ENCODE data around the gene TMEM150C.

The TMEM150C gene

DNA sequence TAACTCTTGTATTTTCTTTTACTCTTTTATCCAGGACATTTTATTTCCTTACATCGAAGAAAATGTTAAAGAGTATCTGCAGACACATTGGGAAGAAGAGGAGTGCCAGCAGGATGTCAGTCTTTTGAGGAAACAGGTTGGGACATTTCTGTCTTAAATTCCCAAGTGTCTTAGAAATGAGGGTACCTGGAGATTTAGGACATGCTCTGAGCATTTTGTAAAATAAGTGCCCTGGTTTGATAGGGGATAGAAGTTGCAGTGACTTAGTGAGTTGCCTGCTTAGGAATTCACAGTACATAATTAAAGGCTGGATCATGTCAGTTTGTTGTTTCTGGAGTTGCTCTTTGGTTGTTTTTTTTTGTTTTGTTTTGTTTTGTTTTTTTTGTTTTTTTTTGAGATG, 113.9 kb downstream of the TMEM150C start:
- no peaks in the 10 kb centered on the region for H3K27me3 ChIP-seq (ENCODE audit: insufficient read depth, low read length)
- no peaks in the 10 kb centered on the region for H3K4me1 ChIP-seq (ENCODE audit: insufficient read depth, low read length)
- H3K9me3 ChIP-seq (ENCODE audit: low read length): no peaks in the 10 kb centered on the region
- H2AFZ ChIP-seq (ENCODE audit: low read depth, low read length): no peak overlapping the region
- H3K4me3 ChIP-seq (ENCODE audit: low read length): no peak overlapping the region
- peaks cover 54% of the 10 kb centered on the region for H3K36me3 ChIP-seq (ENCODE audit: insufficient read depth, low read length)

DNA sequence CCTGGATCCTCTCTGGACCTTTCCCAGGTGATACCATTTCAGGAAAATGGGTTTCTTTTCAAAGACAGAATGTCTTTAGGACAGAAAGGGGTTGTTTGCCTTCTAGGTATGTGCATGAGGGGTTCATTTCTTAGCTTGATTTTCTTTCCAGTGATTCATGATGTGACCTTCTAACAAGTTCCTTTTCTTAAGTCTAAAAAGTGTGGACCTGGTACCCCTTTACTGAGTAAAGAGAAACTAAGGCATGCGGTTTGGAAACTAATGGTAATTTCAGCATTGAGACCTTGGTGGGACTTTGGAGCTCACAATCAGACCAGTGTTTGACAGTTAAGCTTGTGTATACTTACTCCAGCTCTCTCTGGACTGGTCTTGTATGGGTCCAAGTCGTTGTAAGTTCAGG, 122.7 kb downstream of the TMEM150C start:
- no peaks in the 10 kb centered on the region for H3K27me3 ChIP-seq (ENCODE audit: insufficient read depth, low read length)
- H3K4me1 ChIP-seq (ENCODE audit: insufficient read depth, low read length): peaks cover 3% of the 10 kb centered on the region
- H2AFZ ChIP-seq (ENCODE audit: low read depth, low read length): no peak overlapping the region
- H3K36me3 ChIP-seq (ENCODE audit: insufficient read depth, low read length): peaks cover 33% of the 10 kb centered on the region
- H3K4me3 ChIP-seq (ENCODE audit: low read length): no peak overlapping the region
- peaks cover 8% of the 10 kb centered on the region for H3K9me3 ChIP-seq (ENCODE audit: low read length)

DNA sequence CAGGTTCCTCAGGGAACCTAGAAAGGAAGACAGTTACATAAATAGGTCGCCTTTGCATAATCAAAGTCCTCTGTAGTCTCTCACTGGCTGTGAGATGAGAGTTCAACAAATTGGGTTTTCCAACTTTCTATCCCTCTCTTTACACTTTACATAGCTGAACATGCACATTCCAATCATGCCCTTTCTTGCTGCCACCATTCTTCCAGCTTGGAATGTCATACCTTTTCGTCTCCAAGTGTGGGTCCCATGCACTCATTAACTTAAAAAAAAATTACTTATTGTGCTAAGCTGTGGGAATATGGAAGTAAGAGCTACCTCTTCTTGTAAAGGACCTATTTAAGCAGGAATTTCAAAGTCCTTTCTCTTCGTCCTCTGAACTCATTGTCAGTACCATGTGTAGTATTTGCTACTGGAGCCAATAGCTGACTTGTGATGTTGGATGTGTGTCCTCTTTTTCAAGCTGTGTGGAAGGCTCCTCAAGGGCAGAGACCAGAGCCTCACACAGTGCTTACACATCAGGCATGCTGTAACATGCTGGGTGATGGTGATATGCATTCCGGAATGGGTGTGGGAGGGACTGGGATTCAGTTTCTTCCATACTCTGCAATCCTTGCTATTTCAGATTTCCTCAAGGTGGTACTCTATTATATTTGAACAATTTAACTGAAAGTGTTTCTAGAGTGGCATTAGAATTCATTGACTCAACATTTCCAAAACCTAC, 124.3 kb downstream of the TMEM150C start:
- peaks cover 39% of the 10 kb centered on the region for H3K36me3 ChIP-seq (ENCODE audit: insufficient read depth, low read length)

DNA sequence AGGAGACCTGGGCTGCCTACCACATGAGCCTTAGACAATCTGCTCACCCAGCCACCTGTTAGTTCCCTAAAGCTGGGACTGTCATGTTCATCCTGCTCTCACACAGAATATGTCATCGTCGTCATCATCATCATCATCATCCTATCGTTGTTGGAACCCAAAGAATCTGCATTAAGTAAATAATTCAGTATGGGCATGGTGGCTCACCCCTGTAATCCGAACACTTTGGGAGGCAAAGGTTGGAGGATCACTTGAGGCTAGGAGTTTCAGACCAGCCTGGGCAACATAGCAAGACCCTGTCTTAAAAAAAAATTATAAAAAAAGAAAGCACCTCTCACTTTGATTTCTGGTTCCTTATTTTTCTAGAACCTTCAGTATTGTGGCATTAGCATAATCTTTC, 125.0 kb downstream of the TMEM150C start:
- Histone ChIP-seq H3K36me3 (ENCODE audit: insufficient read depth, low read length) (peaks cover 38% of the 10 kb centered on the region), H2AFZ (ENCODE audit: low read depth, low read length) (no peak overlapping the region)

More for the DNA sequence above, 124.3 kb downstream of the TMEM150C start:
- Histone ChIP-seq H3K4me3 (ENCODE audit: low read length) (no peak overlapping the region), H3K4me1 (ENCODE audit: insufficient read depth, low read length) (peaks cover 8% of the 10 kb centered on the region), H3K9me3 (ENCODE audit: low read length) (peaks cover 6% of the 10 kb centered on the region), H3K27me3 (ENCODE audit: insufficient read depth, low read length) (no peaks in the 10 kb centered on the region), H2AFZ (ENCODE audit: low read depth, low read length) (no peak overlapping the region)

DNA sequence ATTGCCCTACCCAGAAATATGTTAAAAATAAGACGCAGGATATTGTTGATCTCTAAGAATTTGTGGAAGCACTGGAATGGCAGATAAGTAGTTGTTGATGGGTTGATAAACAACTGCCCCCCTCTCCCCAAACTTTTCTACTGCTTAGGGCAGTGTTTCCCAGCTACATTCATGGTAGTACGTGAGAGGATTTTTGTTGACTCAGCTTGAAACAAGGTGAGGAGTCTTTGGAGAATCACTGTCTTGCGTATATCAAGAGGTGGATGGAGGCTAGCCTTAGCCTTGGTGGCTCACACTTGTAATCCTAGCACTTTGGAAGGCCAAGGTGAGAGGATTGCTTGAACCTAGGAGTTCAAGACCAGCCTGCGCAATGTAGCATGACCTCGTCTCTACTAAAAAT, 125.7 kb downstream of the TMEM150C start:
- Histone ChIP-seq H3K4me1 (ENCODE audit: insufficient read depth, low read length) (peaks cover 11% of the 10 kb centered on the region), H3K27me3 (ENCODE audit: insufficient read depth, low read length) (no peaks in the 10 kb centered on the region), H3K9me3 (ENCODE audit: low read length) (peaks cover 6% of the 10 kb centered on the region), H3K36me3 (ENCODE audit: insufficient read depth, low read length) (peaks cover 37% of the 10 kb centered on the region), H2AFZ (ENCODE audit: low read depth, low read length) (no peak overlapping the region), H3K4me3 (ENCODE audit: low read length) (no peak overlapping the region)

More for the DNA sequence above, 125.0 kb downstream of the TMEM150C start:
- H3K9me3 ChIP-seq (ENCODE audit: low read length): peaks cover 6% of the 10 kb centered on the region
- peaks cover 8% of the 10 kb centered on the region for H3K4me1 ChIP-seq (ENCODE audit: insufficient read depth, low read length)
- H3K4me3 ChIP-seq (ENCODE audit: low read length): no peak overlapping the region
- H3K27me3 ChIP-seq (ENCODE audit: insufficient read depth, low read length): no peaks in the 10 kb centered on the region

DNA sequence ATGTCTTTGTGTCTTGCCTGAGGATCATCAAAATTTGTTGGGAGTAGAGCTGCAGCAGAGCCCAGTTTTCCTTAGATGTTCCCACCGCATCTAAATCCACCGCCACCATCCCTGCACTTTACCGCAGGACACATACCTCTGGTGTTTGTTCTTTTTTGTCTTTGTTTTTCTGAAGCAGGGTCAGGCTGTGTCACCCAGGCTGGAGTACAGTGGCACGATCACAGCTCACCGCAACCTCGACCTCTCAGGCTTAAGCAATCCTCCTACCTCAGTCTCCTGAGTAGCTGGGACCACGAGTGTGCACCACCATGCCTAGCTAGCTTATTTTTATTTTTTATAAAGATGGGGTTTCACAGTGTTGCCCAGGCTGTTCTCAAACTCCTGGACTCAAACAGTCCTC, 126.8 kb downstream of the TMEM150C start:
- Histone ChIP-seq H3K9me3 (ENCODE audit: low read length) (peaks cover 6% of the 10 kb centered on the region), H3K4me3 (ENCODE audit: low read length) (no peak overlapping the region), H3K36me3 (ENCODE audit: insufficient read depth, low read length) (peaks cover 37% of the 10 kb centered on the region), H3K27me3 (ENCODE audit: insufficient read depth, low read length) (no peaks in the 10 kb centered on the region), H3K4me1 (ENCODE audit: insufficient read depth, low read length) (peaks cover 13% of the 10 kb centered on the region), H2AFZ (ENCODE audit: low read depth, low read length) (no peak overlapping the region)

DNA sequence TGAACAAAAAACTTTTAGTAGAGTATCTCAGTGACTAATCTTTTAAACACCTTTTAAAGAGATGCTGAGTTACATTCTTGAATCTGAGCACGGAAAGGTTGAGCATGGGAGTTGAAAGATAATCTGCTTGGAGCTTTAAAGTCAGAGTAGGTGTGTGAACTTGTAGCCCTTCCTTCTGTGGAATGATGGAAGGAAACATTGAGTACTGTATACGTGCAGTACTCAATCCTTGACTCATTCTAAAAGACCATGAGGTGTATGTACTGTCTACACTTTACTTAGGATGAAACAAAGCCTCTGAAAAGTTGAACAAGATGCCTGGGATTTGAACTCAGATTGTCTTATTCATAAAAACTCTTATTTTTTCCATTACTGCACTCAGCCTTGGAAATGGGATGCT, 128.0 kb downstream of the TMEM150C start:
- peaks cover 32% of the 10 kb centered on the region for H3K36me3 ChIP-seq (ENCODE audit: insufficient read depth, low read length)
- no peaks in the 10 kb centered on the region for H3K27me3 ChIP-seq (ENCODE audit: insufficient read depth, low read length)
- no peak overlapping the region for H3K4me3 ChIP-seq (ENCODE audit: low read length)

More for the DNA sequence above, 128.0 kb downstream of the TMEM150C start:
- peaks cover 13% of the 10 kb centered on the region for H3K4me1 ChIP-seq (ENCODE audit: insufficient read depth, low read length)
- peaks cover 6% of the 10 kb centered on the region for H3K9me3 ChIP-seq (ENCODE audit: low read length)
- no peak overlapping the region for H2AFZ ChIP-seq (ENCODE audit: low read depth, low read length)

Measured in neuron (in vitro differentiated cells).